Astrocyte (in vitro differentiated cells and primary cell): ENCODE measurements around the gene ACP5.
"Not testable (repeated sequence)": the region's sequence is repeated elsewhere in the genome, so short reads cannot be mapped to it uniquely, and the experiment has no call there.

Source experiments
- EZH2 ChIP-seq: IDR thresholded peaks from 2 replicates; pipeline ENCODE4 v1.6.1; 2012; ENCODE audit warnings: mild to moderate bottlenecking, low read length, inconsistent platforms; ENCODE audit not compliant: insufficient read depth
- TF ChIP-seq, protein P1 (sequence below): IDR thresholded peaks from 2 replicates; pipeline ENCODE4 v1.5.1; 2011; ENCODE audit warnings: low read depth, mild to moderate bottlenecking, inconsistent platforms, low read length, moderate library complexity; ENCODE audit not compliant: insufficient read depth

DNA sequence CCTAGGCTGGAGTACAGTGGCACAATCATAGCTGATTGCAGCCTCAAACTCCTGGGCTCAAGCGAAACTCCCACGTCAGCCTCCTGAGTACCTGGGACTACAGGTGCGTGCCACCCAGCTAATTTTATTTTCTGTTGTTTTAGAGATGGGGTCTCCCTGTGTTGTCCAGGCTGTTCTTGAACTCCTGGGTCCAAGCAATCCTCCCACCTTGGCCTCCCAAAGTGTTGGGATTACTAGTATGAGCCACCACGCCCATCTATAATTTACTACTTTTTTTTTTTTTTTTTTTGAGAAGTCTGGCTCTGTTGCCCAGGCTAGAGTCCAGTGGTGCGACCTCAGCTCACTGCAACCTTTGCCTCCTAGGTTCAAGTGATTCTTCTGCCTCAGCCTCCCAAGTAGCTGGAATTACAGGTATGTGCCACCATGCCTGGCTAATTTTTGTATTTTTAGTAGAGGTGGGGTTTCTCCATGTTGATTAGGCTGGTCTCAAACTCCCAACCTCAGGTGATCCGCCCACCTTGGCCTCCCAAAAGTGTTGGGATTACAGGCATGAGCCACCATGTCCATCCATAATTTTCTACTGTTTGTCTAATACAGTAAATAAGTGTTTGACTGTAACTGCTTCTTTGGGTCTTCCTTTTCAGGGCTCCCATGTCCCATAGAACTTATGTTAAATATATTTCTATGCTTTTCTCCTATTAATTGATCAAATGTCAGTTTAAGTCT, 13.2 kb downstream of the ACP5 start:
- TF ChIP-seq, protein P1, sequence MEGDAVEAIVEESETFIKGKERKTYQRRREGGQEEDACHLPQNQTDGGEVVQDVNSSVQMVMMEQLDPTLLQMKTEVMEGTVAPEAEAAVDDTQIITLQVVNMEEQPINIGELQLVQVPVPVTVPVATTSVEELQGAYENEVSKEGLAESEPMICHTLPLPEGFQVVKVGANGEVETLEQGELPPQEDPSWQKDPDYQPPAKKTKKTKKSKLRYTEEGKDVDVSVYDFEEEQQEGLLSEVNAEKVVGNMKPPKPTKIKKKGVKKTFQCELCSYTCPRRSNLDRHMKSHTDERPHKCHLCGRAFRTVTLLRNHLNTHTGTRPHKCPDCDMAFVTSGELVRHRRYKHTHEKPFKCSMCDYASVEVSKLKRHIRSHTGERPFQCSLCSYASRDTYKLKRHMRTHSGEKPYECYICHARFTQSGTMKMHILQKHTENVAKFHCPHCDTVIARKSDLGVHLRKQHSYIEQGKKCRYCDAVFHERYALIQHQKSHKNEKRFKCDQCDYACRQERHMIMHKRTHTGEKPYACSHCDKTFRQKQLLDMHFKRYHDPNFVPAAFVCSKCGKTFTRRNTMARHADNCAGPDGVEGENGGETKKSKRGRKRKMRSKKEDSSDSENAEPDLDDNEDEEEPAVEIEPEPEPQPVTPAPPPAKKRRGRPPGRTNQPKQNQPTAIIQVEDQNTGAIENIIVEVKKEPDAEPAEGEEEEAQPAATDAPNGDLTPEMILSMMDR: not testable (repeated sequence)
- TF ChIP-seq EZH2: not testable (repeated sequence)
